GM21515 (cell line): Measurements from ENCODE around the gene CHST1.

Experiments used
- ATAC-seq: cut with Tn5 transposase; IDR thresholded peaks from one replicate; pipeline ENCODE4 v1.9.1; 2021; ENCODE audit not compliant: unreplicated experiment

Gene CHST1

DNA sequence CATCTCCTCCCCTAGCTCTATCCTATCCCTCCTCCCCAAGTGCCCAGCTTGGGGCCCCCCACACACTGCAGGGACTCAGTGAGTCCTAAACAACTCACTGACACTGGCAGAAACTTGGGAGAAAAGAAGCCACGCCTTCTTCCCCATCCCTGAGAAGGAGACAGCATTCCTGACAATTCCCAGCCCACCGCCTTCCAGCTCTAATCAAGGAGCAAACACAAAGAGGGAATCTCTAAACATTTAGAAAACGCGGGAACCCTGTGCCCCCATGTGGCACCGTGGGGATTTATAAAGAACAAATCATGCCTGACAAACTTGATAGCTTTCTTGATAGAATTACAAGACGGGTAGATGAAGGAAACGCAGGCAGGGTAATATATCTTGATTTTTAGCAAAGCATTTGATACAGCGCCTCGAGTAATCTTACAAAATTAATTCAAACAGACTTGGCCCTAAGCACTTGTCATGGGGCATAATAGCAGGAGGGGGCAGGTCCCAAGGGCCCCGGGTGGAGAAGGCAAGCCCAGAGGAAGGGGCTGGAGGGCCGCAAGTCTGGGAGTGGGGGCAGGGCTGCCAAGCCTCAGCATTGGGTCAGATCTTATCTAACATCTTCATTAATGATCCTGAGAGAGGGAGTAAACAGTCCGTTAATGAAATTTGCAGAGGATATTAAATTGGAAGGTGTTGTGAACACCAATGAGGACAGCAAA lies 4.5 kb downstream of the CHST1 start:
- ATAC-seq, result no peak

GRCh38 chr11:45659818-45660160 lies 5.6 kb downstream of the CHST1 start:
- ATAC-seq, result no peak

GRCh38 chr11:45659031-45659817 lies 6.2 kb downstream of the CHST1 start:
- ATAC-seq, result no peak

- no peak for ATAC-seq
Observed at GRCh38 chr11:45658292-45658991, 7.0 kb downstream of the CHST1 start.

GRCh38 chr11:45657496-45658260 lies 7.7 kb downstream of the CHST1 start:
- ATAC-seq, result no peak

DNA sequence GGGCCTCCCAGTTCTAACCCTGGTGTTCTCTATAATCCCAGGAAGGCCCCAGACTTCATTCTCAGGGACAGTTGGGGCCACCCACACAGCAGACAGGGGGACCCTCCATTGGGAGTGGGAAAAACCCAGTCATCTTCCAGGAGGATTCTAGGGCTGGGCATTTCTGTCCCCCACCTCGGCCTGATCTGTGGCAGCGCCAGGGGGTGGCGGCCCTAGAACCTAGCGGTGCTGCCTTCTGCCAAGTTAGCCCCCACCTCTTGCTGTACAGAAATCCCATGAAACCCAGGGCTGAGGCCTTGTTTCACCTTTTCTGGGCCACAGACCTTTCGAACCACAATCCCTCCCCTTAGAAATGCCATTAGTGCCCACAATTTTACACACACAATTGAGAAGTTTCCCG lies 9.6 kb downstream of the CHST1 start:
- ATAC-seq, result no peak

DNA sequence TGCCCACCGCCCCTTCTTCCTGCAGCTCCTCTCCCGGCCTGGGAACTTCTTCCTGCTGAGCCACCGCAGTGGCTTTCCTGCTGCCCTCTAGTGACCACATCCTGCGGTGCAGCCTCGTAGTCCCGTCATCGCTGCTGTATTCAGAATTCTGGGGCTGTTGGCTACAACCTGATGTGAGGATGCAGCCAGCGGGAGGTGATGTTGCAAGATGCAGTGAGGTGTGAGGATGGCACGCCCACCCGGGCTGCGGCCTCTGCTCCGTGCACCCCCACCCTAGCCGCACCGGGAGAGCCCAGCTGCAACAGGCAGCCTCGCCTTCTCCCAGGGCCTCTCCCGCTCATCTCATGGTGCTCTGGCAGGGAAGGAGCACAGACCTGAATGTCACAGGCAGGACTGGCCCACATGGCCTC lies 10.1 kb downstream of the CHST1 start:
- ATAC-seq, result peak; percentile 60

- ATAC-seq, result no peak
Observed at GRCh38 chr11:45655012-45655283, 10.5 kb downstream of the CHST1 start.

DNA sequence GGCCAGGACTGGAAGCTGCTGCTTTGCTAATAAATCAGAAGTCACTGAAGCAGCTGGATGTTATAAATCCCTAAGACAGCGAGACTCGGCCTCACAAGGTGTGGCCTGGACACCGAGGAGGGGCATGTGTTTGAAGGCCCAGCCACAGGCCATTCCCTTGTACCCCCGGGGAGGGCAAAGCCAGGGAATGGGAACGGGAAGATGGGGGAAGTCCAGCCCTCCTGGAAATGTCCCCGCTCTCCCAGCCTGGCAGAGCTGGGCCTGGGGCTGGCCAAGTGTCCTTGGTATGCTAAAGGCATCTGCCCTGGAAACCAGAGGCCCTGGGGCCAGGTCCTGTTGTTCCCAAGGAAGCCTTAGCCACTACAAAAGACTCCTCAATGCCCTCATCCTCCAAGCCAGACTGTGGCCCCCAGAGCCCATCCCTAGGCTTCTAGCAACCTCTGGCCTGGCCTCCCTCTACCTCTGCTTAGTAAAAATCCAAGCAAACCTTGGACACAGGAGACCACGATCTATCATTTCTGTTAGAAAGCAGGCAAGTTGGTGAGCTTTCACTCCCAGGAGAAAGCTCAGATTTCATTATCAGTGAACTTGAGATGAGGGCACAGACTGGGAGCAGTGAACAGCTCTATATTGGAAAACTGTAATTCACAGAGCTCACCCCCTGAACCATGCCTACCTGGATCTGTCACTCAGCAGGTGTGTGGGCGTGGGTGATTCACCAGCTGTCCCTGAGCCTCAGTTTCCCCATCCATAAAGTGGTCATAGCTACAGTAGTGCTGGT lies 11.0 kb downstream of the CHST1 start:
- no peak for ATAC-seq

DNA sequence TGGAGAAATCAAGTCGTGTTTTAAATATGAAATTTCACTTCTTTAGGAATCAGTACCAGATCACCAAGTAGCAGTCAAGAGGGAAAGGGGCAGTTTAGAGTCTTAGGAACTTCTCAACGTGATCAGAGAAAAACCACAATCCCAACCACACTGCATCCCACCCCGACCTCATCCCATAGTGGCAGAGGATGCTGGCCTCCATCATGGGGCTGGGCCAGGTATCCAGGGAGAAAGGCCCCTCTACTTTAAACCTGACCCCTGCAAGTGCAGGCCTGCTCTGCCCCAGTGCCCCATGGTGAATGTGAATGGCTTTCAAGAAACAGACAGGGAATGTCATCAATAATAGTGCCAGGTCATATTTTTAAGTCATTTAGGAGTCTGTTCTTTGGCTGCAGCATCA lies 12.1 kb downstream of the CHST1 start:
- ATAC-seq, result no peak

DNA sequence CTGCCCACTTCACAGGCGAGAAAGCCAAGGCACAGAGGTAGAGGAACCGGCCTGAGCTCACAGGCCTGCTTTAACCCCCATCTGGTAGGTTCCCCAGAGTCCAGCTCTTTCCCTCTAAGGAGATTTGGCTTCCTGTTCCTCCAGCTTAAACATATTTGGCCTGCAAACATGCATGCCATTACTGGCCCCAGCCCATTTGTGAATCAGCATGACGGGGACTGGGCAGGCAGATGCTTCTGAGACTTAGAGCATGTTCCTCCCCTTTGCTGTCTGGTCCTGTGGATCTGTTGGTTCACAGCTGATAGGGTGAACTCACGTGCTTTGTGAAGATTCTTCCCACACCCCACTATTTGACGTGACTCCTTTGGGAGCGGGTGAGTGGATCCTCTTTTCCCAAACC lies 12.6 kb downstream of the CHST1 start:
- ATAC-seq, result no peak

DNA sequence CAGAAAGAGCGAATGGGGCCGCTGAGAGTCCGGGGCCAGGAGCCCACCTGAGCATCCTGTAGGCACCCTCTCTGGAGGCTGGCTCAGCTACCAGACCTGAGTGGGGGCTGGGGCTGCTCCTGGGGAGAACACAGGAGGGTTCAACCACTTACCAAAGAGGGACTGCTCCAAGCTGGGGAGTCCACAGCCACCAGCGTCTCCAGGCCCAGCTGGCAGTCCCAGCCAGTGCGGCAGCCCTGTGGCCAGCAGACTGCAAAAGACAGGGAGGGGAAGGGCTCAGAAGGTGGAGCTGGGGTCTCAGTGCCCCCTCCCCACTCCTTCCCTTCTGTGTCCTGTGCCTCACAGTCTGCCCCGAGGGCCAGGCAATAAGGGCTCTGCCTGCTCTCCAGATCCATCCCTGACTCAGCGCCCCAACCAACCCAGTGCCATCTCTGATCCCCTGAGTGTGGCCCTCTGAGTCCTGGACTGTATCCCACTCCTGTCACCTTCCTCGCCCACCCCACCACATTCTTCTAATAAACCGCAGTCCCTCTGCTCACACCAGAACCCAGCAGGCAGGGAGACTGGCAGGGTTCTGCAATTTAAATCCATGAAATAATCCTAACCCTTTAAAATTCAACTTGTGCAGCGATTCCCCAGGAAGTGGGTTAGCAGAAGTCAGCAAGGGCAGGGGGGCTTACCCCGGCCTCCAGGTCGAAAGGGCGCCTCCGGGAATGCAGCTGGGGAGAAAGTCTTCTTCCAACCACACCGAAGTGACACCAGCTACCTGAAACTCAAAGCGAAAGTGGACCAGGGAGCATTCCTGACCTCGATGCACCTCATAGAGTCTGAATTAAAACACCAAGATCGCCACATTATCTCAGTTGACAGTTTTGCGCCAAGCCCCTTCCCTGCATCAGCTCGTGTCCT lies 13.3 kb downstream of the CHST1 start:
- no peak for ATAC-seq

DNA sequence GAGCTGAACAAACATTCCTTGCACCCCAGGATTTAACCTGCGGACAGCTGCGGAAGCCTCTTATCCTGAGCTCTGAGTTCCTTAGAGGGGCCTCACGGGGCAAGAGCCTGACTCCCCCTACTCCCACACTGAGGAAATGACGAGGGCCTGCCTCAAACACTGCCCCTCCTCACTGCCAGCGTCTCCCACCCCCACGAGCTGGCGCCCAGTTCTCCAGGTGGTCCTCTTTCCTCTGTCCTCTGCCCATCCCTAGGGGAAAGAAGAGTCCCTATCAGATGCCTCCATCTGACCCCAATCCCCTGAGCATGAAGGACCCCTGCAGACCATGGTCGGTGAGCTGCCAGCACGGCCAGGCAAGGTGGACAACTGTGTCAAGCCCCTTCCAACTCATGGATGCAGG lies 14.3 kb downstream of the CHST1 start:
- no peak for ATAC-seq

GRCh38 chr11:45650166-45651095 lies 15.0 kb downstream of the CHST1 start:
- no peak for ATAC-seq

GRCh38 chr11:45649544-45650165 lies 15.8 kb downstream of the CHST1 start:
- ATAC-seq, result no peak

GRCh38 chr11:45648931-45649330 lies 16.5 kb downstream of the CHST1 start:
- ATAC-seq, result no peak

- ATAC-seq, result no peak
Observed at GRCh38 chr11:45647786-45648185, 17.6 kb downstream of the CHST1 start.

GRCh38 chr11:45647329-45647728 lies 18.1 kb downstream of the CHST1 start:
- ATAC-seq, result no peak
